GM12874 (cell line): ENCODE data around the gene SRD5A2.

Experiments
- CTCF ChIP-seq: IDR thresholded peaks from 2 replicates; pipeline ENCODE4 v1.5.1; 2011; ENCODE audit warnings: low read depth, mild to moderate bottlenecking, control low read depth, low read length, moderate library complexity; ENCODE audit not compliant: insufficient read depth

SRD5A2 gene

DNA sequence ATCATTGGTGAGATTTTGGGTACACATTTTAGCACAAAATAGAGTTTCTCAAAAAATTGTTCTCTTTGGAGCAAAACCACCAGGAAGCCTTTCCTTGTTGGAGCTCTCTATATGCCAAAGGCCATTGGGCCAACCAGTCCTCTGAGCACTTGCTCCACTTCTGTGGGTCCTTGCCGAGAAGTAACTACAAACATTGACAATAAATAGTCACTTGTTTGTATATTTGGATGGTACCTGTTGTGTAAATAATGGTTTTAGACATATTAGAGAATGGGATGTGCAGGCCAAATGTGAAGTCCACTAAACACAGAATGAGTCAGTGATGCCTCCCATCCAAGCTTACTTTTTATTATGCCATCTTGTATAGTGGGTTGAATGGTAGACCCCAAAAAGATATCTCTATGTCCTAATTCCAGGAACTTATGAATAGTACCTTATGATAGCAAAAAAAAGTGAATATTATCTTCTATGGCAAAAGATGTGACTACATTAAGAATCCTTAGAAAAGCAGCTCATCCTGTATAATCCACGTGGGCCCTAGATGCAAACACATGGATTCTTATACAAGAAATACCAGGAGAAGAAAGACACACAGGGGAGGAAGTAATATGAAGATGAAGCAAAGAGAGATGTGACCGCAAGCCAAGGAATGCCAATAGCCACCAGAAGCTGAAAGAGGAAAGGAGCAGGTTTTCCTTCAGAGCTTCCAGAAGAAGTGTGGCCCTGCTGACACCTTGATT lies 24.6 kb downstream of the SRD5A2 start:
- no peak for TF ChIP-seq CTCF

DNA sequence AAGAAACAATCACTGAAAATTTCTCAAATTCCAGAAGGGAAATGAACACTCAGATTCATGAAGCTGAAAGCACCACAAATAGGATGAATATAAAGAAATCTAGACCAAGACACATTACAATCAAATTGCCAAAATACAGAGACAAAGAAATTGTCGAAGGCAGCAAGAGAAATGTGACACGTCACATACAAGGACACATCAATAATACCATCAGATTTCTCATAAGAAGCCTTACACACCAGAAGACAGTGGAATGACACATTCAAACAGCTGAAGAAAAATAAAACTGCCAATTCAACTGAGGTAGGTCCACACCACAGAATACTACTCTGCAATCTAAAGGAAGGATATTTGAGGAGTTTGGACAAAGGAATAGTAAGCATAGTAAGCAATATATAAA lies 27.4 kb downstream of the SRD5A2 start:
- no peak for TF ChIP-seq CTCF

- no peak for TF ChIP-seq CTCF
Observed at GRCh38 chr2:31547485-31547884, 33.3 kb downstream of the SRD5A2 start.

- no peak for TF ChIP-seq CTCF
Observed at GRCh38 chr2:31541853-31542252, 38.9 kb downstream of the SRD5A2 start.

GRCh38 chr2:31539505-31539904 lies 41.2 kb downstream of the SRD5A2 start:
- TF ChIP-seq CTCF: no peak

GRCh38 chr2:31535768-31536167 lies 45.0 kb downstream of the SRD5A2 start:
- no peak for TF ChIP-seq CTCF

- no peak for TF ChIP-seq CTCF
Observed at GRCh38 chr2:31534636-31535035, 46.1 kb downstream of the SRD5A2 start.
